HEK293T (cell line): ENCODE data around the gene CAV3.

Experiments used
- CTCF ChIA-PET: fragments of 350-600 bp; formaldehyde crosslinking; extraction: SDS; loops from one replicate; lab custom pipeline; 2021; ENCODE audit warnings: antibody characterized with exemption, inconsistent platforms; lab: Yijun Ruan, JAX
- POLR2A ChIA-PET: fragments of 350-600 bp; formaldehyde crosslinking; extraction: SDS; loops from one replicate; lab custom pipeline; 2020; ENCODE audit warnings: antibody characterized with exemption, inconsistent platforms; lab: Yijun Ruan, JAX
- DNase-seq: peaks from one replicate; pipeline ENCODE4 v3.0.0; 2012; ENCODE audit warnings: mixed read lengths; ENCODE audit errors: extremely low spot score
- ARNT ChIP-seq: fragments of 450-650 bp; IDR thresholded peaks from 2 replicates; pipeline ENCODE4 v1.6.1; 2017; ENCODE audit warnings: mild to moderate bottlenecking
- BHLHE40 ChIP-seq: fragments of 450-650 bp; IDR thresholded peaks from 2 replicates; pipeline ENCODE4 v1.6.1; 2016; ENCODE audit warnings: mild to moderate bottlenecking, moderate library complexity, borderline replicate concordance
- CTBP1 ChIP-seq: fragments of 450-650 bp; IDR thresholded peaks from 2 replicates; pipeline ENCODE4 v1.6.1; 2016; ENCODE audit warnings: borderline replicate concordance
- ELF4 ChIP-seq: fragments of 450-650 bp; IDR thresholded peaks from 2 replicates; pipeline ENCODE4 v1.6.1; 2017; ENCODE audit warnings: antibody characterized with exemption
- FOXA1 ChIP-seq: fragments of 450-650 bp; IDR thresholded peaks from 2 replicates; pipeline ENCODE4 v1.6.1; 2016; ENCODE audit warnings: mild to moderate bottlenecking
- FOXK2 ChIP-seq: fragments of 450-650 bp; IDR thresholded peaks from 2 replicates; pipeline ENCODE4 v1.6.1; 2016; ENCODE audit warnings: mild to moderate bottlenecking
- FOXM1 ChIP-seq: fragments of 450-650 bp; IDR thresholded peaks from 2 replicates; pipeline ENCODE4 v1.6.1; 2017; ENCODE audit warnings: mild to moderate bottlenecking, borderline replicate concordance
- HDGF ChIP-seq: fragments of 450-650 bp; IDR thresholded peaks from 2 replicates; pipeline ENCODE4 v1.6.1; 2017; ENCODE audit warnings: antibody characterized with exemption, borderline replicate concordance
- L3MBTL2 ChIP-seq: fragments of 450-650 bp; conservative IDR thresholded peaks from 2 replicates; pipeline ENCODE4 v1.6.1; 2016; ENCODE audit warnings: mild to moderate bottlenecking
- LEF1 ChIP-seq: fragments of 450-650 bp; IDR thresholded peaks from 2 replicates; pipeline ENCODE4 v1.6.1; 2017; ENCODE audit warnings: mild to moderate bottlenecking, borderline replicate concordance
- NFRKB ChIP-seq: fragments of 450-650 bp; IDR thresholded peaks from 2 replicates; pipeline ENCODE4 v1.6.1; 2016; ENCODE audit warnings: mild to moderate bottlenecking, moderate library complexity
- PKNOX1 ChIP-seq: fragments of 450-650 bp; IDR thresholded peaks from 2 replicates; pipeline ENCODE4 v1.6.1; 2016
- SP1 ChIP-seq: fragments of 450-650 bp; IDR thresholded peaks from 2 replicates; pipeline ENCODE4 v1.6.1; 2017
- SUZ12 ChIP-seq: fragments of 450-650 bp; IDR thresholded peaks from 2 replicates; pipeline ENCODE4 v1.6.1; 2016; ENCODE audit warnings: mild to moderate bottlenecking
- TARDBP ChIP-seq: fragments of 450-650 bp; IDR thresholded peaks from 2 replicates; pipeline ENCODE4 v1.6.1; 2016
- ZNF384 ChIP-seq: fragments of 450-650 bp; IDR thresholded peaks from 2 replicates; pipeline ENCODE4 v1.6.1; 2016

Gene CAV3

GRCh38 chr3:8764528-8764927 lies 30.9 kb downstream of the CAV3 start:
- POLR2A ChIA-PET, result no interaction called here
- TF ChIP-seq BHLHE40 (no peak), SP1 (no peak), ELF4 (no peak), ZNF384 (no peak), SUZ12 (no peak), FOXK2 (no peak), L3MBTL2 (no peak), CTBP1 (no peak), FOXM1 (no peak), ARNT (no peak), FOXA1 (no peak), LEF1 (no peak), PKNOX1 (no peak), TARDBP (no peak), HDGF (no peak), NFRKB (no peak)
- no peak for DNase-seq
- CTCF ChIA-PET, result no interaction called here

- no peak for TF ChIP-seq BHLHE40
- TF ChIP-seq SP1, result no peak
- TF ChIP-seq CTBP1, result no peak
- no peak for TF ChIP-seq NFRKB
- TF ChIP-seq HDGF, result no peak
- TF ChIP-seq ARNT, result no peak
- no peak for TF ChIP-seq SUZ12
- TF ChIP-seq PKNOX1, result no peak
- TF ChIP-seq ZNF384, result no peak
- no peak for TF ChIP-seq FOXM1
- no peak for TF ChIP-seq TARDBP
- TF ChIP-seq ELF4, result no peak
- no peak for TF ChIP-seq FOXK2
- no peak for TF ChIP-seq LEF1
- no peak for TF ChIP-seq L3MBTL2
- TF ChIP-seq FOXA1, result no peak
- DNase-seq, result no peak
- POLR2A ChIA-PET, result no interaction called here
- CTCF ChIA-PET, result no interaction called here
Observed at GRCh38 chr3:8765528-8765927, 31.9 kb downstream of the CAV3 start.

GRCh38 chr3:8766148-8766547 lies 32.5 kb downstream of the CAV3 start:
- DNase-seq, result no peak
- TF ChIP-seq PKNOX1 (no peak), TARDBP (no peak), FOXK2 (no peak), SUZ12 (no peak), ELF4 (no peak), CTBP1 (no peak), FOXM1 (no peak), NFRKB (no peak), SP1 (no peak), L3MBTL2 (no peak), BHLHE40 (no peak), ZNF384 (no peak), HDGF (no peak)
- POLR2A ChIA-PET, result no interaction called here
- CTCF ChIA-PET, result no interaction called here

GRCh38 chr3:8767256-8767666 lies 33.7 kb downstream of the CAV3 start:
- DNase-seq, result no peak
- ChIA-PET CTCF (no interaction called here), POLR2A (no interaction called here)
- TF ChIP-seq SUZ12 (no peak), L3MBTL2 (no peak), FOXK2 (no peak), TARDBP (no peak), SP1 (no peak), ARNT (no peak), PKNOX1 (no peak)

GRCh38 chr3:8767667-8768363 lies 34.2 kb downstream of the CAV3 start:
- no peak for TF ChIP-seq BHLHE40
- no peak for TF ChIP-seq FOXK2
- TF ChIP-seq SP1, result no peak
- TF ChIP-seq TARDBP, result no peak
- no peak for TF ChIP-seq FOXA1
- TF ChIP-seq FOXM1, result no peak
- no peak for TF ChIP-seq SUZ12
- TF ChIP-seq ELF4, result no peak
- TF ChIP-seq ARNT, result no peak
- TF ChIP-seq NFRKB, result no peak
- TF ChIP-seq HDGF, result no peak
- no peak for TF ChIP-seq L3MBTL2
- TF ChIP-seq LEF1, result no peak
- no peak for TF ChIP-seq ZNF384
- TF ChIP-seq PKNOX1, result no peak
- no peak for TF ChIP-seq CTBP1
- CTCF ChIA-PET, result interaction anchor here (0.6 kb wide), 1 partner anchor 749 kb away, joined by 3 read pairs; no protein-coding TSS in a partner anchor
- POLR2A ChIA-PET, result no interaction called here
- DNase-seq, result no peak
